Measurements from ENCODE around the gene CDH12.

The CDH12 gene

GRCh38 chr5:22495016-22495720 lies 358.0 kb downstream of the CDH12 start:
- TF ChIP-seq CTCF (IDR thresholded peaks at IDR 0.05; ENCODE audit: extremely low read depth, insufficient read depth, missing control alignments) = no peak

GRCh38 chr5:22488427-22488826 lies 364.7 kb downstream of the CDH12 start:
- no peak for TF ChIP-seq CTCF (IDR thresholded peaks at IDR 0.05; ENCODE audit: extremely low read depth, insufficient read depth, missing control alignments)
- in situ Hi-C loops (cut with MboI; ENCODE audit: low pct_unique_long_range_greater_than_20kb, low sequenced_read_pairs, unreplicated experiment) = no loop called here
- DNase-seq (ENCODE audit: low spot score) = no peak

More at GRCh38 chr5:22495016-22495720, 358.0 kb downstream of the CDH12 start:
- in situ Hi-C loops (cut with MboI; ENCODE audit: low pct_unique_long_range_greater_than_20kb, low sequenced_read_pairs, unreplicated experiment) = no loop called here
- DNase-seq (ENCODE audit: low spot score) = no peak

- TF ChIP-seq CTCF (IDR thresholded peaks at IDR 0.05; ENCODE audit: extremely low read depth, insufficient read depth, missing control alignments) = no peak
- in situ Hi-C loops (cut with MboI; ENCODE audit: low pct_unique_long_range_greater_than_20kb, low sequenced_read_pairs, unreplicated experiment) = no loop called here
- no peak for DNase-seq (ENCODE audit: low spot score)
These were observed 372.8 kb downstream of the CDH12 start for GRCh38 chr5:22480305-22480704.

GRCh38 chr5:22473886-22474285 lies 379.3 kb downstream of the CDH12 start:
- in situ Hi-C loops (cut with MboI; ENCODE audit: low pct_unique_long_range_greater_than_20kb, low sequenced_read_pairs, unreplicated experiment) = no loop called here
- no peak for DNase-seq (ENCODE audit: low spot score)
- TF ChIP-seq CTCF (IDR thresholded peaks at IDR 0.05; ENCODE audit: extremely low read depth, insufficient read depth, missing control alignments) = no peak

- DNase-seq (ENCODE audit: low spot score) = no peak
- in situ Hi-C loops (cut with MboI; ENCODE audit: low pct_unique_long_range_greater_than_20kb, low sequenced_read_pairs, unreplicated experiment) = no loop called here
- no peak for TF ChIP-seq CTCF (IDR thresholded peaks at IDR 0.05; ENCODE audit: extremely low read depth, insufficient read depth, missing control alignments)
These were observed 382.0 kb downstream of the CDH12 start for GRCh38 chr5:22471154-22471553.

GRCh38 chr5:22470408-22470807 lies 382.7 kb downstream of the CDH12 start:
- no peak for DNase-seq (ENCODE audit: low spot score)
- no peak for TF ChIP-seq CTCF (IDR thresholded peaks at IDR 0.05; ENCODE audit: extremely low read depth, insufficient read depth, missing control alignments)
- in situ Hi-C loops (cut with MboI; ENCODE audit: low pct_unique_long_range_greater_than_20kb, low sequenced_read_pairs, unreplicated experiment) = no loop called here
